Hindlimb muscle (tissue), 1 donor: ENCODE data around the gene CWC15. TPM values are rescaled to one million over a fixed set of nuclear protein-coding genes. Genes with fewer than 3 reads are reported as not detected.
"Not testable (repeated sequence)": the region's sequence is repeated elsewhere in the genome, so short reads cannot be mapped to it uniquely, and the experiment has no call there.

ENCODE experiments used
- DNase-seq: peaks from one replicate; pipeline ENCODE4 v3.0.0-alpha.2; 2013
- polyA plus RNA-seq: library from polyadenylated mRNA; unstranded; fragments of 120-200 nt; gene quantifications from one replicate; pipeline ENCODE4 v1.2.1, GENCODE V29; 2013; ENCODE audit not compliant: insufficient read length

CWC15 gene
- 69.1 TPM for polyA plus RNA-seq

GRCh38 chr11:94973099-94973968 lies at the start of gene CWC15, which contains the start of gene KDM4D:
CWC15 (minus strand) TSS chr11:94973556; CDS start chr11:94972185, 1,371 bp downstream.
KDM4D (plus strand) TSS chr11:94973709; CDS start chr11:94997373, 23,664 bp downstream.
- peak; percentile 96 for DNase-seq

- DNase-seq = not testable (repeated sequence)
Measured at GRCh38 chr11:95021468-95021867, 48.1 kb upstream of the CWC15 start.

GRCh38 chr11:95016139-95016538 lies 42.8 kb upstream of the CWC15 start:
- no peak for DNase-seq

DNA sequence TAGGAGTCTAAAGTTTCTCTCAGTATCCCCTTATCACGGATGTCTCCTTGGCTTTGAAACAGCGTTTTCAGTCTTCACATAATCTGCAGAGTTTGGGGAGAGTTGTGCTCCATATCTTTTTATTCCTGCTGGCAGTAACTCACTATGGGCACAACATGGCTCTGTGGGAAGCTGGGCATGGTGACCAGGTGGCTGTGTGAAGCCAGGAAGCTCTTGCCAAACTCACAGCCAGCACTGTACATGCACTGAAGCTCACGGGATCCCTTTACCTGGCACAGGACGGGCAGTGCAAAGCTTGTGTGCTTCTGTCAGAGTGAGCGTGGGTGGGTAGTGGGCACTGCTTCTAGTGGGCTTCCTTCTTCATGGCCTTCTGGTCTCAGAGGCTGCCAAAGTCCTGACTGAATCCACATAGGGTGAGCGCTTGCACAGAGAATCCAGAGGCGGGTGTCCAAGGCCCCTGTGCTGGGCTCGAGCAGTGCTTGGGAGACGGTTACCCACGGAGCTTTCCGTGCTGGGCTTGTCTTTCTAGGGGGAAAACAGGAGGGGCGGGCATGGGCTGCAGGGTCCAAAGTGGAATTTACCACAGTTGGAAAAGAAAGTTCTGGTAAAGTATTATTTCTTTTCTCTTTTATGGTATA lies 40.9 kb upstream of the CWC15 start:
- DNase-seq = no peak

GRCh38 chr11:95011376-95011775 lies 38.0 kb upstream of the CWC15 start:
- DNase-seq = no peak

GRCh38 chr11:95005642-95006041 lies 32.3 kb upstream of the CWC15 start:
- DNase-seq = no peak

GRCh38 chr11:95003716-95004115 lies 30.4 kb upstream of the CWC15 start:
- DNase-seq = no peak

DNA sequence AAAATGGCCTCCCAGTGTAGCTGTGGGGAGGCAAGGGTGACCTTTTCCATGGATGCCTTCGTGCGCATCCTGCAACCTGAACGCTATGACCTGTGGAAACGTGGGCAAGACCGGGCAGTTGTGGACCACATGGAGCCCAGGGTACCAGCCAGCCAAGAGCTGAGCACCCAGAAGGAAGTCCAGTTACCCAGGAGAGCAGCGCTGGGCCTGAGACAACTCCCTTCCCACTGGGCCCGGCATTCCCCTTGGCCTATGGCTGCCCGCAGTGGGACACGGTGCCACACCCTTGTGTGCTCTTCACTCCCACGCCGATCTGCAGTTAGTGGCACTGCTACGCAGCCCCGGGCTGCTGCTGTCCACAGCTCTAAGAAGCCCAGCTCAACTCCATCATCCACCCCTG lies 24.9 kb upstream of the CWC15 start:
- no peak for DNase-seq

GRCh38 chr11:94997437-94997836 lies 24.1 kb upstream of the CWC15 start:
- no peak for DNase-seq

- no peak for DNase-seq
Measured at GRCh38 chr11:94993400-94993943, 20.1 kb upstream of the CWC15 start.

DNA sequence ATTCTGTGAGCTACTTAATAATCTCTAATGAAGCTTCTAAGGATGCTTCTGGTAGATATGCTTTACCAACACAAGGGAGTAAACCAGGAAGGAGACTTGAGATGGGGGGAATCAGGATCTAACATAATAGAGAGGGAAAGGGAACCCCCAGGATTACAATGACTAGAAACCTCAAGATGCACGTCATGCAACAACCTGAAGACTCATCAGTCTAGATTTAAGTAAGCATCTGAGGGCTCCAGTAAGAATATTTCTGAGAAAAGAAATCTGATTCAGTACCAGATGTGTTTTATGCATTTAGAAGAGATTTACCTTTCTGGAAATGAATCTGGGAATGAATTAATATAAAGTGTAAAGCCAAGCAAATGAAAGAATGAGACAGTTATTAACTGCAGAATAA lies 15.4 kb upstream of the CWC15 start:
- DNase-seq = no peak

DNA sequence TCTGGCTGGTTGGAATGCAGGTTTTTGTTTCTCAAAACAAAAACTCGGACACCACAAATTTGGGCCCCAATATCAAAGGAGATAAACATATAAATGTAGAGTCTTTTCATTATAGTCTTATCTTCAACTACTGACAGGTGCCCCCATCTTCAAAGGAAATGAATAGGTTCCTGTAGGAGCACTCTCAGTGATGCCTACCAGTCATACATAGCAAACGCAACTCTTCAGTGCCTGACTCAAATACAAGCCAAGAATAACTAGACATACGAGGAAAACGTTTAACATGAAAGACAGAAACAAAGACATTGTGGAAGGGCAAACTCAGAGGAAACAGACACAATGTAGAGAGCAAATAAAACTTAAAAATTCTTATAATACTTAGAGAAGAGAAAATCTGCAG lies 14.0 kb upstream of the CWC15 start:
- no peak for DNase-seq

GRCh38 chr11:94975599-94975998 lies 2.2 kb upstream of the CWC15 start:
- no peak for DNase-seq

DNA sequence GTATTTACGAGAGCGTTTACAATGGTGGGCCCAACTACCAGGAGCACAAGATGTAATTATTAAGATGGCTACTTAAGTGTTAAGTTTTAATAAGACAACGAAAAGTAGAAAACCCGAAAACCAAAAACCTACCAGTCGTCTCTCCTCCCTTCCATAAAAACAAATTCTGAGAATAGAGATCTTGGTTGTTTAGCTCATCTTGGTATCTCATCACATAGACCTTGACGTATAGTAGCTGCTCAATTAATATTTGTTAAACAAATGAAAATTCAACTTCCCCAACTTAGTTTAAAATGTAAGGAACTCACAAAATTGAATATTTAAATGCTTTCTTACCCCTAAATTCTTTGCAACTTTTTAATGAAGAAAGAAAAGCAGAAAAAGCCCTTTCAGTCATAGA lies 822 bp upstream of the CWC15 start:
- no peak for DNase-seq

DNA sequence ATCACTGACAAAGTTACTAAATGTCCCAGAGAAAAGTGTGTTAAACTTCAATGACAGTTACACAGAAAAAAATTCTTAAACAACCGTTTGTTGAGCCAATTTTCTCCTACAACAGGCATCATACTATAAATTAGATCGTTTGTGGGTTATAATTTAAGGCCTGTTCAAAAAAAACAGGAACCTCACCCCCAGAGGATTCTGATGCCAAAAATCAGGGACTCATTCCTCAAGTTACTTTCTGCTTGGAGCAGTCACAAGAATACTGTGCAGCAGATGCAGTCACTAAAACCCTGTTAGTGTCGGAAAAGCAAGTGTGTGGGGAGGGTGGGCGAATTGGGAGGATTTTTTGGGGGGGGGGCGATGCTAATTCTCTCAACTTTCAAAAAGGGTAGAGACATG lies 657 bp downstream of the CWC15 start:
- DNase-seq = no peak

GRCh38 chr11:94968334-94968958 lies 4.9 kb downstream of the CWC15 start:
- no peak for DNase-seq

GRCh38 chr11:94964934-94965333 lies 8.4 kb downstream of the CWC15 start:
- no peak for DNase-seq

- no peak for DNase-seq
Measured at GRCh38 chr11:94961255-94961654, 12.1 kb downstream of the CWC15 start.

DNA sequence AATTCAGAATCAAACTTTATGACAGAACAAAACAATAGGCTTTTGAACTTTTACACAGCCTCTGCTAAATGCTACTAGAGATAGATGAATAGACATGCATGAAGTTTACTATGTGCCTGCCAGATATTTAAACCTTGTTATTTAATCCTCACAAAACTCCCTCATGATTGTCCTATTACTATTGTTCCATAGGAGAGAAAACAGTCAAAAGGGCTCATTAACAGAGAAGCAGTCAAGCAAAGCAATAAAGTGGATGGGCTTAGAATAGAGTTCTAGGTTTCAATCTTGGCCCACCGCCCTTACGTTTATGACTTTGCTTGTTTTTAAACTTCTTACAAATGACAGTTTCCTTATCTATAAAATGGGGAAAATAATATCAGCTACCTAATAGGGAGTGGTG lies 12.9 kb downstream of the CWC15 start:
- no peak for DNase-seq

- no peak for DNase-seq
Measured at GRCh38 chr11:94959179-94959578, 14.2 kb downstream of the CWC15 start.

DNA sequence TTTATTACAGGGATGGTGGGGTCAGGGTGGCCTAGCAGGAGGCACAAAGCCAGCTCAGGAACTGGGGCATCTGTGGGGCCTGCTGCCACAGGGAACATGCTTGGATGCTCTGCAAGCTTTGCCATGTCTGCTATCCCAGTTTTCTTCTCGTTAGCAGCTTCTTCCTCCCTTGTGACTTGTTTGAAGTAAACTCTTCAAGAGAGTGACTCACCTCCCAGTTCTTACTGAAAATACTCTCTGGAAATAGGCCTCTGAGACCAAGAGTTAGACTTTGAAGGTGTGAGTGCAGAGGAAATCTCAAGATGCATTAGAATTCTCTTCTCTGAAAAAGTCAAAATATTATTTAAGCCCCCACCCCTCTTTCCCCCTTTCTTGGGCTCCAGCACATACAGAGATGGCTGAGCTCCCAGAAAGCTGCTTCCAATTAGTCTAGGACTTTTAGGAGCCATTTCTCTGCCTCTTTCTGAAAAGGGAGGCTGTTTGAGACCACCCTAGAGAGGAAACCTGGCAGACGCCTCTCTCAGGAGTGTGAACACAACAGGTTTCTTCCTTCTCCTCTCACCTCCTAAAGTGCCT lies 15.1 kb downstream of the CWC15 start:
- DNase-seq = peak; percentile 34

DNA sequence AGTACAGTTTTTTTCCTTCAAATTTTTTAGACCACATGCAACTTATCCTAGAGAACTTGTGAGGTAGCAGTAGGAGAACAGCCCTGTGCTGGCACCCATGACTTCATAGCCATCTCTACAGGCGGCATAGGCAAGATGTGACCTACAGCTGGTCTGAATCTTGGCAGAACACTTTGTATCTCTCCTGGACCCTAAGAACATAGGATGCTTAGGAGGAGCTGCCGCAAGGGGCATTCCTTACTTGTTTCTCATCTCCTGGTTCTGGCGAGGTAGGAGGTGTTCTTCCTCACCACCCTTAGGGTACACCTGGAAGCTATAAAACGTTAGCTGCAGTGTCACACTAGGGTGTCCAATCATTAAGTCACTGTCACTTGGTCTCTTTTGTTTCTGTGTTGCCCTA lies 16.4 kb downstream of the CWC15 start:
- no peak for DNase-seq

DNA sequence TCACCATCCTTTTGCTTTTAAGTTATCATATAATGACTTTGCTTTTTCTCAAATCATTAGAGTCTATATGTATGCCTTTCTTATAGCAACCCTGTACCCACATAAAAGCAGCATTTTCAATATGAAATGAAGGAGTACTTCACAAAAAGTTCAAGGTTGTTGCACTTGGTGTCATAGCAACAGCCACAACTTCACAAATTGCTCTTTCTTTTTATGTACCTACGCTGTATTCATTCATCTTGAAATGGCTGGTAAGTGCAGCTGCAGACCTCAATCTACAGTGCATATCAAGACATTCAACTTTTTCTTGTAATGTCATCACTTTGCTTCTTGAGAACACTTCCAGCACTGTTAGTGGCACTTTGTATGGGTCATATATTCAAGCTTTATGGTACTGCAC lies 18.6 kb downstream of the CWC15 start:
- DNase-seq = no peak
